ENCODE results near the gene CDKN2AIP.

Gene CDKN2AIP, protein sequence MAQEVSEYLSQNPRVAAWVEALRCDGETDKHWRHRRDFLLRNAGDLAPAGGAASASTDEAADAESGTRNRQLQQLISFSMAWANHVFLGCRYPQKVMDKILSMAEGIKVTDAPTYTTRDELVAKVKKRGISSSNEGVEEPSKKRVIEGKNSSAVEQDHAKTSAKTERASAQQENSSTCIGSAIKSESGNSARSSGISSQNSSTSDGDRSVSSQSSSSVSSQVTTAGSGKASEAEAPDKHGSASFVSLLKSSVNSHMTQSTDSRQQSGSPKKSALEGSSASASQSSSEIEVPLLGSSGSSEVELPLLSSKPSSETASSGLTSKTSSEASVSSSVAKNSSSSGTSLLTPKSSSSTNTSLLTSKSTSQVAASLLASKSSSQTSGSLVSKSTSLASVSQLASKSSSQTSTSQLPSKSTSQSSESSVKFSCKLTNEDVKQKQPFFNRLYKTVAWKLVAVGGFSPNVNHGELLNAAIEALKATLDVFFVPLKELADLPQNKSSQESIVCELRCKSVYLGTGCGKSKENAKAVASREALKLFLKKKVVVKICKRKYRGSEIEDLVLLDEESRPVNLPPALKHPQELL

GRCh38 chr4:183444214-183445096 lies at the start of gene CDKN2AIP:
Gene CDKN2AIP (plus strand): TSS chr4:183444636. CDS start chr4:183444798, 162 bp downstream.
- peak; percentile 90 for DNase-seq

DNA sequence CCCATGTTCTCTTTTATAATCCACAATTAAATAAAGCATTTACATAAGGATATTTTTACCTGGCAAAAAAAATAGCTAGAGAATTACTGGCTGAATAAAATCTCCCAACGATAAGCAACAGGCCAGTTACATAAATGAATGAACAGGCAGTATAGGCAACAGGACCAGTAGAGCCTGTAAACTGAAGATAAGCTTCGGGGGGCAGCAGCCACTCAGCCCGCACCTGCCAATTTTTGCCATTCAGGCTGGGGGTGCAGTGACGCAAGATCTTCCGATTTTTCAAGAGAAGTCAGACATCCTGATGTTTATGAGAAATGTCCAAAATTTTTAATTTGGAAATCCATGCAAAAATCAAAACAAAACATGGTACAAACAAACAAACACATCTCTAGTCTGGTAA lies 49.0 kb upstream of the CDKN2AIP start:
- no peak for DNase-seq

- peak; percentile 72 for DNase-seq
Observed at GRCh38 chr4:183396227-183396637, 48.2 kb upstream of the CDKN2AIP start.

- no peak for DNase-seq
Observed at GRCh38 chr4:183397741-183398297, 46.6 kb upstream of the CDKN2AIP start.

GRCh38 chr4:183398298-183399125 lies 45.9 kb upstream of the CDKN2AIP start:
- DNase-seq, result peak; percentile 75

DNA sequence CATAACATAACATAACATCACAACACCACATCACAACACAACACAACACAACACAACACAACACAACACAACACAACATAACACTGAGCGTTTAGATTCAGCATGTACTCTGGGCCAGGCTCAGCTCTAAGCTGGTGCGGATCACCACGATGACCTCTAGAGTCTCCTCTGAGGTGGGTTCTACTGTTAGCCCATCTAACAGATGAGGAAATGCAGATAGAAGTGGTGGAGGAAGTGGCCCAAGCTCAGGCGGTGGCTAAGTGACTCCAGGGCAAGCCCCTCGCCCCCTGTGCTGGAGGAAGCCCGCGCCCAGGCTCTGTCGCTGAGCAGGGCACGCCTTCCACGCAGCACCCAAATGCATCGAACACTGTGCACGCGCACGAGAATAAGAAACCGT lies 45.3 kb upstream of the CDKN2AIP start:
- peak; percentile 53 for DNase-seq

DNA sequence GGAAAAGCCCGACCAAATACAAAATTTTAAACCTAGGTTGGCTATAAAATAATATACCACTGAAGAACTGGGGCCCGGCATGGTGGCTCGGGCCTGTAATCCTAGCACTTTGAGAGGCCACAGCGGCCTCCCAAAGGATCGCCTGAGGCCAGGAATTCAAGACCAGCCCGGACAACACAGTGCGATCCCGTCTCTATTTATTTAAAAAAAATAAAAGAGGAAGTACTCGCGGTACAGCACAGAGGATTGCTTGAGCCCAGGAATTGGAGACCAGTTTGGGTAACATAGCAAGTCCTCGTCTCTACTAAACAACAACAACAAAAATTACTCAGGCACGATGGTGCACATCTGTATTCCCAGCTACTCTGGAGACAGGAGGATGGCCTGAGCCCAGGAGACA lies 44.8 kb upstream of the CDKN2AIP start:
- peak; percentile 55 for DNase-seq

DNA sequence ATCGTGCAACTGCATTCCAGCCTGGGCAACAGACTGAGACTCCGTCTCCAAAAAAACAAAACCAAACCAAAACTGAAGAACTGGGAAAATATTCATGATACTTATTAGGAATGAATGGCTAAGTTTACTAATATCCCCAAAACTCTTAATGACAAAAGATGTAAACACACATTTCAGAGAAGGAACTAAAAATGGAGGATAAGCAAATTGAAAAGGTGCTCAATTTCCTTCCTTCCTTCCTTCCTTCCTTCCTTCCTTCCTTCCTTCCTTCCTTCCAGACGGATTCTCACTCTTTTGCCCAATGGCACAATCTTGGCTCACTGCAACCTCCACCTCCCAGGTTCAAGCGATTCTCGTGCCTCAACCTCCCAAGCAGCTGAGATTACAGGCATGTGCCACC lies 44.4 kb upstream of the CDKN2AIP start:
- no peak for DNase-seq

DNA sequence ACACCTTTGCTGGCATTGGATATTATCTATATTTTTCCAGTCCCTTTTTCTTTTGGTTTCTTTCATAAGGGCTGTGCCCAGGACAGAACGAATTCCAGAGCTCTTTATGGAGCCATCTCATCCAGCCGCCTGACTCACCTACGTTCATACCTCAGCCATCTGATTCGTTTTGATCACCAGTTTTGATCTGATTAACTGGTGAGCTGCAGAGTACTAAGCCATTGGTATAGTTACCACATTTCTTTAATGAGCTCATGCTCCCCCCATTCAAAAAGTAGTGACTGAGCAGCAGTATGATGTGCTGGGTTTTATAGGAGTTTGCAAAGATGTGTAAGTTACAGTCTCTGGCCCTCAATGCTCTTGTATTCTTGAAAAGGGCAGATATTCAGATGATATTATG lies 43.0 kb upstream of the CDKN2AIP start:
- no peak for DNase-seq

DNA sequence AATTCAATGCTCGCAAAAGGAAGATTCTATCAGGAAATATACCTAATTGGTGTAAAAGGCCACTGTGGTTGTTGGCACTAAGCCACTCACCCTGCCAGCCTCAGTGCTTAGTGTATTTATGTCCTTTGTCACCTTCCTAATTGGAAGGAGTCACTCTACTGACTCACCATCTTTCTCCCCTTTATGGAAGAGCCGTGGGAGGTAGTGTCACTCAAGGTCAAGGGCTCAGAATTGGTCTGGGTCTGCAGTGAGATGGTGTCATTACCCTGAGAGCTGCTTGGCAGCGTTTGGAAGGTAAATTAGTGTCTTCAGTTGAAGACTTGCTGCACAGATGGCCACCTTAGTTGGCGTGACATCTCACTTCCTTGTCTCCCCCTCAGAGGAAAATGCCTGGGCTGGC lies 41.7 kb upstream of the CDKN2AIP start:
- no peak for DNase-seq

GRCh38 chr4:183403486-183403885 lies 41.0 kb upstream of the CDKN2AIP start:
- peak; percentile 11 for DNase-seq

DNA sequence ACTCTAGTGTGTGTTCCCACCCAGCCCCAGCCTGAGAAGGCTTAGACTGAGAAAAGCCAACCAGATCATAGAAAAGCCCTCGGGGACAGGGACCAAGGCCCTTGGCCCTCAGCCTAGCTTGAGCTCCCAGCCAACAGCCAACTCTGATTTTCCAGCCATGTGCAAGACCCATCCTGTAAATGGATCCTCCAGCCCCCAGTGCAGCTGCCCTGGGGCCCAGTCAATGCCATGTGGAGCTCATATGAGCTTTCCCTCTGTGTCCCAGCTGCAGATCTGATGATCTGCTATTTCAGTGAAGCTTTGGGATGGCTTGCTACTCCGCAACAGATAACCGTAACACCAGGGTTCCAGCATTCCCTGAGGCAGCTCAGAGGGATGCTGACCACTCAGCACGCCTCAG lies 40.5 kb upstream of the CDKN2AIP start:
- no peak for DNase-seq

DNA sequence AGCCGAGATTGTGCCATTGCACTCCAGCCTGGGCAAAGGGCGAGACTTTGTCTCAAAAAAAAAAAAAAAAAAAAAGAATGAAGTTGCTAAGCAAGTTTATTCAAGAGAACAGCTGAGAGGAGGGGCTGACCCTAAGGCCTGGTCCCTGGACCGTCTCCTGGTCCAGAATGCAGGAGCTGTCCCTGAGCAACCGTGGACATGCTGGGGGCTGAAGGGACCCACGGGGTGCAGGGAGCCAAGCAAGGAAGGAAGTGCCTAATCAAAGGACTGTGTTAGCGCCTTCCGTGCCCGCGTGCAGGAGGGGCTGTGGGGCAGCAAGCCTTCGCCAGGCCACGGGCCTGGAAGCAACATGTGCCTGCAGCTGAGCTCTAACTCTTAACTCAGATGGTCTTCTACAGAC lies 39.1 kb upstream of the CDKN2AIP start:
- no peak for DNase-seq

DNA sequence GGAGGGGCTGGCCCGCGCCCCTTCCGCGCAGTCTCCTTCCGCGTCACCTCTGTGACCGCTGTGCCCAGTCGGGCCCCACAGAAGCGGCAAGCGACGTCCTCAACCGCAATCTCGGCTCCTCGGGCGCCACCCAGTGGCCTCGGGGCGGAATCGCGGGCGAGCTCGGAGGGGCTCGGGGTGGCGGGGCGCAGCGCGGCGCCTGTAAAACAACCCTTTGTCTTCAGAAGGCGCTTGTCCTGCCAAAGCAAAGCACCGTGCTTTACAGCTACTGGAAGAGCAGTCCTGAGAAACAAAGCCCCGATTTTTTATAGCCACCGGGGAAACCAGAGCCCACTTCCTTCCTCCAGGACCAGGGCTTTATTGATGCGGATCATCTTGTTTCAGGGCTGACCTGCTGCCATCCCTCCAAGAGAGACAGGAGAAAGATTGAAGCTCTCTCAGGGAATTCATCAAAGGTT lies 37.3 kb upstream of the CDKN2AIP start:
- DNase-seq, result peak; percentile 63

DNA sequence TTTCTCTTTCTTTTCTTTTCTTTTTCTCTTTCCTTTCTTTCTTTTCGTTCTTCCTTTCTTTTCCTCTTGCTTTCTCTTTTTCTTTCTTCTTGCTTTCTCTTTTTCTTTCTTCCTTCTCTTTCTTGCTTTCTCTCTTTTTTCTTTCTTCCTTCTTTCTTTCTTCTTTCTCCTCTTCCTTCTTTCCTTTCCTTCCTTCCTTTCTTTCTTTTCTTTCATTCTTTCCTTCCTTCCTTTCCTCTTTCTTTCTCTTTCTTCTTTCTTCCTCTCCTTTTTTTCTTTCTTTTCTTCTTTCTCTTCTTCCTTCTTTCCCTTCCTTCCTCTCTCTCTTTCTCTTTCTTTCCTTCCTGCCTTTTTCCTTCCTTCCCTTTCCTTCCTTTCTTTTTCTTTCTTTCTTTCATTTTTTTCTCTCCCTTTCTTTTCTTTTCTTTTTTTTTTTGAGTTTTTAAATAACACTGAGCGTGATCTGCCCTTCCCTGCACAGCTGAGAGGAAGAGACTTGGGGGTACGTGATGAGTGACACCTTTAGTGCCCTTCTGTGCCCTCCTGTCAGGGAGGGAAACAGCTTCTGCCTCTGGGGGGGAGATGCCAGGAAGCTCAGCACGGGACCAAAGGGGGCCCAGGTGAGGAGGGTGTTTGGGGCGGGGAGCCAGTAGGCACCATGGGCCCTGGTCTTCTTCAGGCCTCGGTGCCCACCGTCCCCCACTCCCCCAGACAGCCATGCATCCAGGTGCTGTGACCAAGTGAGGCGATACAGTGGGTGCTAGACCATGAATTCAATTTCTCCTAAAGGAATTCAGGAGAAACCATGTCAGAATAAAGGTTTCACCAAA lies 36.6 kb upstream of the CDKN2AIP start:
- no peak for DNase-seq

DNA sequence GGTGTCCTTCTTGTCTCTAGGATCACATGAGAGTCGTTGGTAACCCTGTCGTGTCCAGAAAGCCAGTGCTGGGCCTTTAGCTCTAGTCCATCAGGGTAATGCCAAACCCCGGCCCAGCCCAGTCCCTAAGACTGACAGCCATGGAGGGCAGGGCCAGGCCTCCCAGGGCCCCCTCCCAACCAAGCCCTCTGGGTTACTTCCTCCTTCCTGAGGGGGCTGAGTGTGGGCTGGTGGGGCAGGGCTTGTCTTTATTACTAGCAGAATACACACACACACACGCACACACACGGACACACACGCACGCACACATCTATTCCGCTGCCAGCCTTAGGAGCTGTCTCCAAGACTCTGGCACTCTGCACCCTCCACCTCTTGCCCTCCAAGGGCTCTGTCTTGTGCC lies 35.6 kb upstream of the CDKN2AIP start:
- DNase-seq, result peak; percentile 13

DNA sequence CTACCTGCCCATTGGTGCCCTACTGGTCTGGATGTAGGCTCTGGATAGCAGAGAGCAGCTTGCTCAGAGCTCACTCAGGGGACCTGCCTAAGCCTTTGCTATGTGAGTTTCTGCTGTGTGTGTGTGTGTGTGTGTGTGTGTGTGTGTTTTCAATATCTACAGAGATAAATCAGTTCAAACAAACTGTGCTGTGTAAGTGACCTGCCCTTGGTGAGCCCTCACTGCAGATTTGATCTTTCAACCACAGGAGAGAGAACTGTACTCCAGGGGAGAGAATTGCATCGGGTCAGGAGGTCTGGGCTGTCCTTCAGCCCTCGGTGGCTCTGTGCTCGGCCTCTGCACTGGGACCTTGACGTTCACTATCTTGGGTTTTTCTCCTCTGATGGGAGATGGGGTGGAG lies 35.0 kb upstream of the CDKN2AIP start:
- no peak for DNase-seq

DNA sequence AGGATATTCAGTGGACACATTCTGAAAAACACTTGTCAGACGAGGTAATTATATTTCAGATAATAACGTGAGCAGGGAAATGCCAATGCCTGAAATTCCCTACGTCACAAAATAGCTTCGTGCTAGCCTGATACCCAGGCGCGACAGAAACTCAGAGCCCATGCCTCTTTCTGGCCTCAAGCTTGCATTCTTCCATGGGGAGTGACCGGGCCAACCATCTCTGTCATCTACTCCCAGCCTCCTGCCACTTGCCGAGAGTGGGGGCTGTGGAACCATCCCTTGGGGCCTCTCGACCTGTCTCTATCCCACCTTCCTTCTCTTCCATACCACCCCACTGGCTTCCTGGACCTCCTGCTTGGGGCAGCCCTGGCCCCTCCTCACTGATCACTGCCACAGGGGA lies 34.5 kb upstream of the CDKN2AIP start:
- no peak for DNase-seq

GRCh38 chr4:183411291-183411861 lies 33.1 kb upstream of the CDKN2AIP start:
- DNase-seq, result peak; percentile 93

GRCh38 chr4:183412821-183413220 lies 31.6 kb upstream of the CDKN2AIP start:
- no peak for DNase-seq
